Esophagus squamous epithelium (tissue), 5 donors: ENCODE measurements around the gene TSHZ2. TPM values are rescaled to one million over a fixed set of nuclear protein-coding genes. Genes with fewer than 3 reads are reported as not detected.

Experiments used
- DNase-seq: peaks from one replicate; lab custom pipeline; 2025; lab: John Stamatoyannopoulos, UW
- H3K27ac ChIP-seq, 4 donors: fragments of 200-600 bp; sonication (generic); one replicate each; pipeline ENCODE4 v1.5.1; 2016 to 2019; ENCODE audit warnings: mild to moderate bottlenecking in 1 of 4
- H3K27me3 ChIP-seq, 4 donors: fragments of 200-600 bp; sonication (generic); 1 replicate in 3 of 4; 2 replicates in 1 of 4; pipeline versions ENCODE4 v1.5.1 to v1.6.0; 2017 to 2021; ENCODE audit warnings: antibody characterized with exemption in 1 of 4
- H3K36me3 ChIP-seq, 3 donors: fragments of 200-600 bp; sonication (generic); one replicate each; pipeline ENCODE4 v1.5.1; 2016 to 2019
- H3K4me1 ChIP-seq, 3 donors: fragments of 200-600 bp; sonication (generic); one replicate each; pipeline ENCODE4 v1.5.1; 2017 to 2019
- H3K4me3 ChIP-seq, 4 donors: fragments of 200-600 bp; sonication (generic); 1 replicate in 3 of 4; 2 replicates in 1 of 4; pipeline ENCODE4 v1.5.1; 2016 to 2019; ENCODE audit warnings: mild to moderate bottlenecking in 2 of 4, moderate library complexity in 1 of 4
- H3K9me3 ChIP-seq, 3 donors: fragments of 200-600 bp; sonication (generic); one replicate each; pipeline ENCODE4 v1.5.1; 2016 to 2019
- CTCF ChIP-seq, 6 experiments: fragments of 450-650 bp in 4 of 6; fragments of 200-600 bp in 2 of 6; sonication (generic) in 2 of 6; IDR thresholded peaks; one replicate each; pipeline ENCODE4 v1.5.1; 2016 to 2019; ENCODE audit warnings: antibody characterized with exemption in 6 of 6, mild to moderate bottlenecking in 4 of 6, moderate library complexity in 4 of 6
- POLR2A ChIP-seq, 4 donors: fragments of 450-650 bp; IDR thresholded peaks; one replicate each; pipeline ENCODE4 v1.6.1; 2017; ENCODE audit warnings: antibody characterized with exemption in 4 of 4, mild to moderate bottlenecking in 4 of 4, moderate library complexity in 3 of 4
- WGBS, 2 donors: methylation state at CpG; one replicate each; pipeline ENCODE4 v1.1.5; 2018; 5-methylcytosine and 5-hydroxymethylcytosine counted together
- intact Hi-C: fragments of 100-400 bp; cut with DNase I; formaldehyde crosslinking; loops from one replicate; pipeline ENCODE4 v1.15.0; 2022
- total RNA-seq, 4 donors: library from RNA; depleted of rRNA; stranded (reverse); fragments of >200 nt; gene quantifications; one replicate each; pipeline ENCODE4 v1.1.0, GENCODE V29; 2016
- donor health status: DM: yes; HTN: yes; CAD: no.

The TSHZ2 gene
- total RNA-seq, 4 donors from 2014 or later: 4.7 to 22.0 (median 12.9) TPM

- no peak for TF ChIP-seq POLR2A (IDR thresholded peaks at IDR 0.05)
- TF ChIP-seq CTCF (IDR thresholded peaks at IDR 0.05): no peak
- intact Hi-C loops: no loop called here
- Histone ChIP-seq H3K36me3 (no peaks in the 10 kb centered on the region), H3K4me3 (no peak overlapping the region), H3K4me1 (peaks cover 0 to 9% (median 0%) of the 10 kb centered on the region in 3 donors), H3K27ac (no peak overlapping the region), H3K9me3 (peaks cover 0 to 17% (median 4%) of the 10 kb centered on the region in 3 donors), H3K27me3 (no peaks in the 10 kb centered on the region)
- WGBS, 2 donors: 34 to 53% methylated on average over 8 to 9 of the region's 9 CpGs
- no peak for DNase-seq
Measured at GRCh38 chr20:53444401-53445149, 472.4 kb downstream of the TSHZ2 start.

GRCh38 chr20:53445321-53445731 lies 473.2 kb downstream of the TSHZ2 start:
- H3K27me3 ChIP-seq: no peaks in the 10 kb centered on the region
- no peak overlapping the region for H3K27ac ChIP-seq
- peaks cover 0 to 21% (median 4%) of the 10 kb centered on the region in 3 donors for H3K9me3 ChIP-seq
- no peak overlapping the region for H3K4me3 ChIP-seq
- WGBS, 2 donors: 64 to 78% methylated on average over 5 to 6 of the region's 6 CpGs
- DNase-seq: no peak
- no peaks in the 10 kb centered on the region for H3K36me3 ChIP-seq
- H3K4me1 ChIP-seq: peaks cover 0 to 9% (median 0%) of the 10 kb centered on the region in 3 donors
- TF ChIP-seq POLR2A (IDR thresholded peaks at IDR 0.05) (no peak), CTCF (IDR thresholded peaks at IDR 0.05) (no peak)
- intact Hi-C loops: no loop called here

DNA sequence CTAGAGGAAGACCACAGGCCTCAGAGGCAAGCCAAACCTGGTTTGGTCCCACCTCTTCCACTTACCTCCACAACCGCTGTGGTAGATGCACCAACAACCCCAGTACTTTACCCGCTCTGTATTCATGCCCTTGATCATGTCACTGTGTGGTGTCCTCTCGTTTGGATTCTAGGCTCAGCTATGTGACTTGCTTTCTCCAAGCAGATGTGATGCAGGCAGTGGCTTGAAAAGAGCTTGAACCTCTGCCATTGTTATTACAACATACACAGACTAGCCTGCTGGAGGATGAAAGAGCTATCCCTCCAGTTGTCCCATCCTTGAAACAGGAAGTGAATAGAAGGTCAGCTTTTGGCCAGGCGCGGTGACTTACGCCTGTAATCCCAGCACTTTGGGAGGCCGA lies 473.8 kb downstream of the TSHZ2 start:
- TF ChIP-seq POLR2A (IDR thresholded peaks at IDR 0.05): no peak
- no peak for TF ChIP-seq CTCF (IDR thresholded peaks at IDR 0.05)
- Histone ChIP-seq H3K4me1 (peaks cover 0 to 9% (median 0%) of the 10 kb centered on the region in 3 donors), H3K9me3 (peaks cover 0 to 21% (median 4%) of the 10 kb centered on the region in 3 donors), H3K27me3 (no peaks in the 10 kb centered on the region), H3K27ac (no peak overlapping the region), H3K36me3 (no peaks in the 10 kb centered on the region), H3K4me3 (no peak overlapping the region)
- DNase-seq: no peak
- WGBS, 2 donors: 86 to 89% methylated on average over 6 of the region's 7 CpGs
- intact Hi-C loops: no loop called here

- Histone ChIP-seq H3K9me3 (peaks cover 0 to 21% (median 4%) of the 10 kb centered on the region in 3 donors), H3K27ac (no peak overlapping the region), H3K36me3 (no peaks in the 10 kb centered on the region), H3K27me3 (no peaks in the 10 kb centered on the region), H3K4me3 (no peak overlapping the region), H3K4me1 (peaks cover 0 to 9% (median 0%) of the 10 kb centered on the region in 3 donors)
- WGBS, 2 donors: 61 to 78% methylated on average over 3 of the region's 3 CpGs
- no peak for DNase-seq
- intact Hi-C loops: no loop called here
- TF ChIP-seq POLR2A (IDR thresholded peaks at IDR 0.05) (no peak), CTCF (IDR thresholded peaks at IDR 0.05) (no peak)
Measured at GRCh38 chr20:53447316-53447715, 475.2 kb downstream of the TSHZ2 start.

- H3K4me1 ChIP-seq: peaks cover 0 to 9% (median 0%) of the 10 kb centered on the region in 3 donors
- H3K4me3 ChIP-seq: no peak overlapping the region
- peaks cover 0 to 21% (median 4%) of the 10 kb centered on the region in 3 donors for H3K9me3 ChIP-seq
- H3K27me3 ChIP-seq: no peaks in the 10 kb centered on the region
- WGBS, 2 donors: 78 to 90% methylated on average over 1 of the region's 1 CpG
- H3K27ac ChIP-seq: no peak overlapping the region
- H3K36me3 ChIP-seq: no peaks in the 10 kb centered on the region
- intact Hi-C loops: no loop called here
- DNase-seq: no peak
- TF ChIP-seq CTCF (IDR thresholded peaks at IDR 0.05): no peak
- no peak for TF ChIP-seq POLR2A (IDR thresholded peaks at IDR 0.05)
Measured at GRCh38 chr20:53448426-53448825, 476.3 kb downstream of the TSHZ2 start.
